Hepatocyte (in vitro differentiated cells): ENCODE results near the gene TXNDC16.

Experiments
- EZH2 ChIP-seq: fragments of 200-600 bp; sonication (generic); IDR thresholded peaks from 2 replicates; pipeline ENCODE4 v1.6.1; 2016; ENCODE audit warnings: antibody characterized with exemption, mild to moderate bottlenecking, borderline replicate concordance
- TF ChIP-seq, protein P1 (sequence below): fragments of 200-600 bp; sonication (generic); IDR thresholded peaks from 2 replicates; pipeline ENCODE4 v1.5.1; 2016; ENCODE audit warnings: antibody characterized with exemption, mild to moderate bottlenecking; ENCODE audit not compliant: poor library complexity

DNA sequence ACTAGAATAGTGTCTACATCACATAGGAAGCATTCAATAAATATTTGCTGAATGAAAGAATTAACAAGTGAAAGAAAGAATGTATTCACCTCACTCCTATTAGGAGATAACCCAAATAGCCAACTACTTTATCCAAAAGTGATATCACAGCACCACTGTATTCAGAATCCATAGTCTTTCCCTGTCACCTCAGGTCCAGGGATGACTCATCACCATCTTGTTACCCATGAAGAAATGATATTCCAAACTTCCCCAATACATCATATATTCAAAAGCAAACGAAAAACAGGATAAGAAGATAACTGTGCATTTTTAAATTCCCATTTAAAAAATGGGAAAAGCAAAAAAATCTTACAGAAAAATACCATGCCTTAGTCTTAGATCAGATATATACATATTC lies 39.1 kb downstream of the TXNDC16 start:
- TF ChIP-seq, protein P1, sequence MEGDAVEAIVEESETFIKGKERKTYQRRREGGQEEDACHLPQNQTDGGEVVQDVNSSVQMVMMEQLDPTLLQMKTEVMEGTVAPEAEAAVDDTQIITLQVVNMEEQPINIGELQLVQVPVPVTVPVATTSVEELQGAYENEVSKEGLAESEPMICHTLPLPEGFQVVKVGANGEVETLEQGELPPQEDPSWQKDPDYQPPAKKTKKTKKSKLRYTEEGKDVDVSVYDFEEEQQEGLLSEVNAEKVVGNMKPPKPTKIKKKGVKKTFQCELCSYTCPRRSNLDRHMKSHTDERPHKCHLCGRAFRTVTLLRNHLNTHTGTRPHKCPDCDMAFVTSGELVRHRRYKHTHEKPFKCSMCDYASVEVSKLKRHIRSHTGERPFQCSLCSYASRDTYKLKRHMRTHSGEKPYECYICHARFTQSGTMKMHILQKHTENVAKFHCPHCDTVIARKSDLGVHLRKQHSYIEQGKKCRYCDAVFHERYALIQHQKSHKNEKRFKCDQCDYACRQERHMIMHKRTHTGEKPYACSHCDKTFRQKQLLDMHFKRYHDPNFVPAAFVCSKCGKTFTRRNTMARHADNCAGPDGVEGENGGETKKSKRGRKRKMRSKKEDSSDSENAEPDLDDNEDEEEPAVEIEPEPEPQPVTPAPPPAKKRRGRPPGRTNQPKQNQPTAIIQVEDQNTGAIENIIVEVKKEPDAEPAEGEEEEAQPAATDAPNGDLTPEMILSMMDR: no peak
- TF ChIP-seq EZH2: no peak
